ENCODE results near the gene SULT2B1.

Gene SULT2B1

GRCh38 chr19:48613852-48614435 is 62.0 kb downstream of the SULT2B1 start:
- no peak overlapping the region for H3K4me3 ChIP-seq (ENCODE audit: control insufficient read depth, low read depth, low read length)
- DNase-seq (ENCODE audit: low read depth): no peak
- TF ChIP-seq CTCF (IDR thresholded peaks at IDR 0.05; ENCODE audit: control insufficient read depth, insufficient read depth, low read depth, low read length, missing control alignments): no peak

DNA sequence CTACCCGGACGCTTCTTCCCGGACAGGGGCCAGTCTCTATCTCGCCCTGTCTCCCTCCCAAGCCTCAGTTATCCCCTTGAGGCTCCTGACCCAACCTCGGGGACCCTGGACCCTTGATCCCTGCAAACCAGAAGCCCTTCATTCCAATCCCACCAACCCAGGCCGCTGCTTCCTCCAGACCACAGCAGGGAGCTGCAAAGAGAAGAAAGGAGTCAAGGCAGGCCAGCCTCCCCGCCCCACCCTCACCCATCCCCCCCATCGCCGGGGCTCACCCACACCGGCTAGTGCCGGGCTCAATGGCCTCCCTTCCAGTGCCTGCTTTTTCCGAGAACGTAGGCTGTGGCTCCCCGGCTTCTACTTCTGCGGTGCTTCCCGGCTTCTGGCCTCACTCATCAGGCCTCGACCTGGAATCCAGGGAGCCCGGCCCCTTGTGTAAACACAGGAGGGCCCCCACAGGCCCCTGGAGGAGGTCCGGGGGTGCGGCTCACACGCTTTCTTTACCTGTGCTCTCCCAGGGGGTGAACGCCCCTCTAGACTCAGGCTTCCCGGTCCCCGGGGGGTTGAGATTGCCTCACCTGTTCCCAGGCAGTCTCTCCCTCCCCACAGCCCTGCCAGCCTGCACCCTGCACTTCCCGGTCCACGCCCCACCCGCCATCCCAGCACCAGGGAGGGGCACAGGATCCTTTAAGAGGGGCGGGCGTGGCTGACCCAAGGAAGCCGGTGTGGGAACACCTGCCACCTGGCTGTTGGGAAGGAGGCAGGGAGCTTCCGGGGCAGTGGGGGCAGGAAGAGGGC is 62.7 kb downstream of the SULT2B1 start, which contains the start of gene FAM83E:
FAM83E (minus strand) TSS at position 641 of the 795 bp plus-strand sequence. CDS start 1,704 bp downstream, outside the sequence.
- no peak within 1 kb of the TSS for H3K4me3 ChIP-seq (ENCODE audit: control insufficient read depth, low read depth, low read length)
- no peak for DNase-seq (ENCODE audit: low read depth)

GRCh38 chr19:48615231-48616040 is 63.5 kb downstream of the SULT2B1 start:
- no peak for TF ChIP-seq CTCF (IDR thresholded peaks at IDR 0.05; ENCODE audit: control insufficient read depth, insufficient read depth, low read depth, low read length, missing control alignments)
- no peak overlapping the region for H3K4me3 ChIP-seq (ENCODE audit: control insufficient read depth, low read depth, low read length)
- no peak for DNase-seq (ENCODE audit: low read depth)

More for the DNA sequence above, 62.7 kb downstream of the SULT2B1 start, which contains the start of gene FAM83E:
- TF ChIP-seq CTCF (IDR thresholded peaks at IDR 0.05; ENCODE audit: control insufficient read depth, insufficient read depth, low read depth, low read length, missing control alignments): no peak

DNA sequence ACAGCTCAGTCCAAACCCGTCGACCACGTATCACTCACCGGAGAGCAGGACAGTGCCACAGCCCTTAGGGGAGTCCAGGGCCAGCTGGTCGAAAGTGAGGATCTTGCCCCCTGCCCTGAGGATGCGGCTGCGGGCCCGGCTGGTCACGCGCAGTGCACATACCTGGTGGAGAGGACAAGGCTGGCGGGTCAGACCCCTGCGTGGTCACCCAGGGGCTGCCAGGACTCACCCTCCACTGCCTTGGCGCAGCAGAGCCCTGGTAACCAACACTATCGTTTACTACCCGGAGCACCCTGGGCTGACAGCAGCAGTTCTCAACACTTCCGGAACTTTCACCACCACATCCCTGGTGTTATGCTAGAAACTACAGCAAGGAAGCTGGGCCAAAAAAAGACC is 64.1 kb downstream of the SULT2B1 start:
- no peak for DNase-seq (ENCODE audit: low read depth)
- H3K4me3 ChIP-seq (ENCODE audit: control insufficient read depth, low read depth, low read length): no peak overlapping the region
- no peak for TF ChIP-seq CTCF (IDR thresholded peaks at IDR 0.05; ENCODE audit: control insufficient read depth, insufficient read depth, low read depth, low read length, missing control alignments)

GRCh38 chr19:48616491-48617056 is 64.6 kb downstream of the SULT2B1 start:
- TF ChIP-seq CTCF (IDR thresholded peaks at IDR 0.05; ENCODE audit: control insufficient read depth, insufficient read depth, low read depth, low read length, missing control alignments): no peak
- H3K4me3 ChIP-seq (ENCODE audit: control insufficient read depth, low read depth, low read length): peak overlapping the region; percentile 85
- no peak for DNase-seq (ENCODE audit: low read depth)

Measured in AG09309 (cell line).